ENCODE data around the gene PACS1. TPM values are rescaled to one million over a fixed set of nuclear protein-coding genes. Genes with fewer than 3 reads are reported as not detected.

Gene PACS1
- total and polyA plus RNA-seq, 2 donors (not counting 1 experiment from before 2014, with no cell fraction given): 25.9 to 28.5 TPM

GRCh38 chr11:66115638-66116301 is 45.7 kb downstream of the PACS1 start:
- no peak for TF ChIP-seq CTCF (conservative IDR thresholded peaks at IDR 0.05 in 1 of 2, IDR thresholded peaks at IDR 0.05 in 1 of 2; ENCODE audit: low read depth in 1 of 2, low read length in 2 of 2)
- no peak for TF ChIP-seq EZH2 (IDR thresholded peaks at IDR 0.05; ENCODE audit: low read length, missing control alignments)
- Histone ChIP-seq H3K27ac (ENCODE audit: insufficient read depth, low read length) (no peak overlapping the region), H3K9me3 (ENCODE audit: control insufficient read depth, insufficient read depth, low read depth, low read length) (no peaks in the 10 kb centered on the region), H3K9ac (ENCODE audit: insufficient read depth, low read length) (no peak overlapping the region), H3K27me3 (ENCODE audit: control insufficient read depth, insufficient read depth, low read length) (no peaks in the 10 kb centered on the region), H4K20me1 (ENCODE audit: control insufficient read depth, extremely low read depth, insufficient read depth, low read length) (no peaks in the 10 kb centered on the region), H3K4me1 (ENCODE audit: control insufficient read depth, extremely low read depth, insufficient read depth, low read length) (peaks cover 21% of the 10 kb centered on the region), H3K4me3 (replicated peaks in 1 of 4; ENCODE audit: control extremely low read depth in 1 of 4, insufficient read depth in 1 of 4, low read depth in 3 of 4, low read length in 4 of 4) (no peak overlapping the region), H3K4me2 (ENCODE audit: extremely low read depth, insufficient read depth, low read length) (no peak overlapping the region), H3K79me2 (ENCODE audit: control insufficient read depth, insufficient read depth, low read length) (peaks cover 10% of the 10 kb centered on the region), H3K36me3 (ENCODE audit: control insufficient read depth, insufficient read depth, low read length) (no peaks in the 10 kb centered on the region), H2AFZ (ENCODE audit: low read length) (no peak overlapping the region)
- peak in 1 of 2 donors; percentile 72 for DNase-seq (ENCODE audit: low read depth in 2 of 2)

- no peaks in the 10 kb centered on the region for H3K36me3 ChIP-seq (ENCODE audit: control insufficient read depth, insufficient read depth, low read length)
- H3K27me3 ChIP-seq (ENCODE audit: control insufficient read depth, insufficient read depth, low read length): no peaks in the 10 kb centered on the region
- peaks cover 17% of the 10 kb centered on the region for H3K4me1 ChIP-seq (ENCODE audit: control insufficient read depth, extremely low read depth, insufficient read depth, low read length)
- DNase-seq (ENCODE audit: low read depth in 2 of 2): no peak
- peaks cover 8% of the 10 kb centered on the region for H3K79me2 ChIP-seq (ENCODE audit: control insufficient read depth, insufficient read depth, low read length)
- H2AFZ ChIP-seq (ENCODE audit: low read length): no peak overlapping the region
- H3K9ac ChIP-seq (ENCODE audit: insufficient read depth, low read length): no peak overlapping the region
- H3K4me3 ChIP-seq (replicated peaks in 1 of 4; ENCODE audit: control extremely low read depth in 1 of 4, insufficient read depth in 1 of 4, low read depth in 3 of 4, low read length in 4 of 4): no peak overlapping the region
- H4K20me1 ChIP-seq (ENCODE audit: control insufficient read depth, extremely low read depth, insufficient read depth, low read length): no peaks in the 10 kb centered on the region
- H3K27ac ChIP-seq (ENCODE audit: insufficient read depth, low read length): no peak overlapping the region
- H3K9me3 ChIP-seq (ENCODE audit: control insufficient read depth, insufficient read depth, low read depth, low read length): no peaks in the 10 kb centered on the region
- no peak overlapping the region for H3K4me2 ChIP-seq (ENCODE audit: extremely low read depth, insufficient read depth, low read length)
- no peak for TF ChIP-seq EZH2 (IDR thresholded peaks at IDR 0.05; ENCODE audit: low read length, missing control alignments)
- no peak for TF ChIP-seq CTCF (conservative IDR thresholded peaks at IDR 0.05 in 1 of 2, IDR thresholded peaks at IDR 0.05 in 1 of 2; ENCODE audit: low read depth in 1 of 2, low read length in 2 of 2)
Observed at GRCh38 chr11:66116576-66117361, 46.7 kb downstream of the PACS1 start.

GRCh38 chr11:66118847-66119246 is 48.8 kb downstream of the PACS1 start:
- TF ChIP-seq CTCF (conservative IDR thresholded peaks at IDR 0.05 in 1 of 2, IDR thresholded peaks at IDR 0.05 in 1 of 2; ENCODE audit: low read depth in 1 of 2, low read length in 2 of 2) (no peak), EZH2 (IDR thresholded peaks at IDR 0.05; ENCODE audit: low read length, missing control alignments) (no peak)
- Histone ChIP-seq H3K4me3 (replicated peaks in 1 of 4; ENCODE audit: control extremely low read depth in 1 of 4, insufficient read depth in 1 of 4, low read depth in 3 of 4, low read length in 4 of 4) (no peak overlapping the region), H3K9ac (ENCODE audit: insufficient read depth, low read length) (no peak overlapping the region), H4K20me1 (ENCODE audit: control insufficient read depth, extremely low read depth, insufficient read depth, low read length) (no peaks in the 10 kb centered on the region), H3K4me2 (ENCODE audit: extremely low read depth, insufficient read depth, low read length) (no peak overlapping the region), H3K9me3 (ENCODE audit: control insufficient read depth, insufficient read depth, low read depth, low read length) (no peaks in the 10 kb centered on the region), H2AFZ (ENCODE audit: low read length) (no peak overlapping the region), H3K27ac (ENCODE audit: insufficient read depth, low read length) (peak overlapping the region; percentile 50), H3K27me3 (ENCODE audit: control insufficient read depth, insufficient read depth, low read length) (no peaks in the 10 kb centered on the region), H3K79me2 (ENCODE audit: control insufficient read depth, insufficient read depth, low read length) (peaks cover 8% of the 10 kb centered on the region), H3K4me1 (ENCODE audit: control insufficient read depth, extremely low read depth, insufficient read depth, low read length) (peaks cover 12% of the 10 kb centered on the region), H3K36me3 (ENCODE audit: control insufficient read depth, insufficient read depth, low read length) (no peaks in the 10 kb centered on the region)
- DNase-seq (ENCODE audit: low read depth in 2 of 2): no peak

All from fibroblast of lung (primary cell).